Natural killer cell (primary cell): ENCODE results near the gene CREB5. TPM values are rescaled to one million over a fixed set of nuclear protein-coding genes. Genes with fewer than 3 reads are reported as not detected.

Experiments
- ATAC-seq, 3 donors: fragments of 150-1000 bp in 2 of 3; fragments of 200-7000 bp in 1 of 3; cut with Tn5 transposase; 1 replicate in 1 of 3; 2 replicates in 2 of 3; pipeline ENCODE4 v1.10.0; 2021; ENCODE audit warnings: mild to moderate bottlenecking in 2 of 3, moderate library complexity in 2 of 3
- DNase-seq, 2 donors: peaks; one replicate each; pipeline versions ENCODE4 v3.0.0 to v3.0.0-alpha.2; 2013 to 2021; ENCODE audit warnings: mixed read lengths in 1 of 2
- H3K27ac ChIP-seq: one replicate; pipeline ENCODE4 v1.5.1; 2013; ENCODE audit warnings: mild to moderate bottlenecking, low read length
- H3K27me3 ChIP-seq: one replicate; pipeline ENCODE4 v1.6.1; 2013; ENCODE audit warnings: low read length; ENCODE audit not compliant: control insufficient read depth, insufficient read depth
- H3K36me3 ChIP-seq: one replicate; pipeline ENCODE4 v1.6.1; 2013; ENCODE audit warnings: low read length; ENCODE audit not compliant: control insufficient read depth, insufficient read depth
- H3K4me1 ChIP-seq: one replicate; pipeline ENCODE4 v1.6.1; 2013; ENCODE audit warnings: low read length; ENCODE audit not compliant: control insufficient read depth, insufficient read depth
- H3K4me3 ChIP-seq: one replicate; pipeline ENCODE4 v1.5.1; 2013; ENCODE audit warnings: low read length
- H3K9me3 ChIP-seq: one replicate; pipeline ENCODE4 v1.6.1; 2013; ENCODE audit warnings: low read length; ENCODE audit not compliant: control insufficient read depth, insufficient read depth
- H3K27ac Mint-ChIP-seq, 2 donors: one replicate each; pipeline ENCODE4 v1.8.0; 2022; ENCODE audit warnings: mild to moderate bottlenecking in 2 of 2, mixed read lengths in 2 of 2, moderate library complexity in 1 of 2
- H3K27me3 Mint-ChIP-seq, 2 donors: one replicate each; pipeline ENCODE4 v1.8.0; 2022; ENCODE audit warnings: low read depth in 2 of 2, mixed read lengths in 2 of 2
- H3K36me3 Mint-ChIP-seq: one replicate; pipeline ENCODE4 v1.8.0; 2022; ENCODE audit warnings: mixed read lengths
- H3K4me1 Mint-ChIP-seq, 2 donors: one replicate each; pipeline ENCODE4 v1.8.0; 2022; ENCODE audit warnings: mixed read lengths in 2 of 2
- H3K4me3 Mint-ChIP-seq: one replicate; pipeline ENCODE4 v1.8.0; 2022; ENCODE audit warnings: mild to moderate bottlenecking, moderate library complexity, mixed read lengths
- H3K9me3 Mint-ChIP-seq, 2 donors: one replicate each; pipeline ENCODE4 v1.8.0; 2022; ENCODE audit warnings: mixed read lengths in 2 of 2
- WGBS: methylation state at CpG from one replicate; pipeline ENCODE4 v1.1.7; 2013; ENCODE audit warnings: missing lambda C conversion rate; ENCODE audit not compliant: insufficient coverage; 5-methylcytosine and 5-hydroxymethylcytosine counted together
- intact Hi-C: fragments of 100-400 bp; cut with micrococcal nuclease; formaldehyde crosslinking; loops from one replicate; pipeline ENCODE4 v1.14.2; 2022
- total RNA-seq, 4 donors: library from RNA; stranded (reverse); fragments of 120-200 nt in 1 of 4; gene quantifications; one replicate each; pipeline versions ENCODE4 v1.2.3 to v1.2.4, GENCODE V29; 2013 to 2022
- TF ChIP-seq, protein P1 (sequence below): fragments of 200-600 bp; IDR thresholded peaks from one replicate; pipeline ENCODE4 v1.8.0; 2022; ENCODE audit warnings: antibody characterized with exemption

The CREB5 gene
- total RNA-seq, 3 donors from 2014 or later (not counting 1 experiment from before 2014, with no cell fraction given) = 0.52 to 7.0 (median 0.89) TPM

DNA sequence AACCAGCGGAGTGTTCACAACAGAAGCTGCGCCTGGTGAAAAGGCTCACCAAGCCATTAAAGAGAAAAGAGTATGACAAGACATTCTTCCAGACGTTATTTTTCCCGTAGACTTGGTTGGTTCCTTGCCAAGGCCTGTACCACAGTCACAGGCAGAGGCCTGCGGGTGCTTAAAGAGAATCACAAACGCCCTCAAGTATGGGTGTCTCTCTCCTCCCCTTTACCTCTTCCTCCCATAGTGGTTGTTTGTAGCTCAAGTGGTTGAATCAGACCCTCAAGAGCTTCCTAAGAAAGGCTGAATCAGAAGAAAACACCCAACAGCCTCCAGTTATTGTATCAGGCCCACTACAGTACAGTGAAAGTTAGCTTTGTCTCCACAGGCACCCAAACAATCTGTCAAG, 169.0 kb downstream of the CREB5 start:
- H3K27ac Mint-ChIP-seq = no peak overlapping the region
- peaks cover 5 to 20% of the 10 kb centered on the region in 2 donors for H3K27me3 Mint-ChIP-seq
- no peaks in the 10 kb centered on the region for H3K36me3 Mint-ChIP-seq
- Histone ChIP-seq H3K9me3 (no peaks in the 10 kb centered on the region), H3K27me3 (no peaks in the 10 kb centered on the region), H3K4me1 (no peaks in the 10 kb centered on the region), H3K4me3 (no peak overlapping the region), H3K36me3 (no peaks in the 10 kb centered on the region), H3K27ac (no peak overlapping the region)
- no peak for ATAC-seq
- no peaks in the 10 kb centered on the region for H3K4me1 Mint-ChIP-seq
- no peaks in the 10 kb centered on the region for H3K9me3 Mint-ChIP-seq
- TF ChIP-seq, protein P1, sequence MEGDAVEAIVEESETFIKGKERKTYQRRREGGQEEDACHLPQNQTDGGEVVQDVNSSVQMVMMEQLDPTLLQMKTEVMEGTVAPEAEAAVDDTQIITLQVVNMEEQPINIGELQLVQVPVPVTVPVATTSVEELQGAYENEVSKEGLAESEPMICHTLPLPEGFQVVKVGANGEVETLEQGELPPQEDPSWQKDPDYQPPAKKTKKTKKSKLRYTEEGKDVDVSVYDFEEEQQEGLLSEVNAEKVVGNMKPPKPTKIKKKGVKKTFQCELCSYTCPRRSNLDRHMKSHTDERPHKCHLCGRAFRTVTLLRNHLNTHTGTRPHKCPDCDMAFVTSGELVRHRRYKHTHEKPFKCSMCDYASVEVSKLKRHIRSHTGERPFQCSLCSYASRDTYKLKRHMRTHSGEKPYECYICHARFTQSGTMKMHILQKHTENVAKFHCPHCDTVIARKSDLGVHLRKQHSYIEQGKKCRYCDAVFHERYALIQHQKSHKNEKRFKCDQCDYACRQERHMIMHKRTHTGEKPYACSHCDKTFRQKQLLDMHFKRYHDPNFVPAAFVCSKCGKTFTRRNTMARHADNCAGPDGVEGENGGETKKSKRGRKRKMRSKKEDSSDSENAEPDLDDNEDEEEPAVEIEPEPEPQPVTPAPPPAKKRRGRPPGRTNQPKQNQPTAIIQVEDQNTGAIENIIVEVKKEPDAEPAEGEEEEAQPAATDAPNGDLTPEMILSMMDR = no peak
- intact Hi-C loops = no loop called here
- DNase-seq = no peak
- WGBS = 67% methylated on average over 5 of the region's 6 CpGs
- H3K4me3 Mint-ChIP-seq = no peak overlapping the region

DNA sequence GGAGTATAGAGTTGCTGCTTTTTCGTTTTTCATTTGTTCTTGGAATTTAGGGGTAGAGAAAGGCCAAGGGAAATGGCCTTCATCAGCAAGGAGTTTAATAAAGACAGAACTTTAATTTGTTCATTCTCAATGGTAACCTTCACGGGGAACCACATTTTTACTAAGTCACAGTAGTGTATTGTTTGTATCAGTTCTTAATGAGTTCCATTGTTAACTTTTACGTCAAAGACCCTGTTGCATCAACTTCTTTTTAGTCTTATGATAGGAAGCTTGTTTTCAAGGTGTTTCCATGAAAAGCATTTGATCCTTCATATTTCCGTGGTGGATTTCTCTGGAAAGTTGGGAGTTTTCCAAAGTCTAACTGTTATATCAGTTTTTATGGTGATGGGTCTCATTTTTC, 169.9 kb downstream of the CREB5 start:
- Mint-ChIP-seq H3K27me3 (peaks cover 5 to 12% of the 10 kb centered on the region in 2 donors), H3K27ac (no peak overlapping the region), H3K4me3 (no peak overlapping the region), H3K36me3 (no peaks in the 10 kb centered on the region), H3K4me1 (no peaks in the 10 kb centered on the region), H3K9me3 (no peaks in the 10 kb centered on the region)
- Histone ChIP-seq H3K4me3 (no peak overlapping the region), H3K27me3 (no peaks in the 10 kb centered on the region), H3K27ac (no peak overlapping the region), H3K4me1 (no peaks in the 10 kb centered on the region), H3K36me3 (no peaks in the 10 kb centered on the region), H3K9me3 (no peaks in the 10 kb centered on the region)
- DNase-seq = no peak
- no peak for ATAC-seq
- TF ChIP-seq, protein P1 = no peak
- WGBS = 83% methylated on average over 2 of the region's 4 CpGs
- intact Hi-C loops = no loop called here

- Mint-ChIP-seq H3K4me3 (no peak overlapping the region), H3K36me3 (no peaks in the 10 kb centered on the region), H3K27me3 (peaks cover 5 to 12% of the 10 kb centered on the region in 2 donors), H3K27ac (no peak overlapping the region), H3K4me1 (no peaks in the 10 kb centered on the region), H3K9me3 (no peaks in the 10 kb centered on the region)
- ATAC-seq (no peak), DNase-seq (no peak)
- no peak overlapping the region for H3K4me3 ChIP-seq
- H3K4me1 ChIP-seq = no peaks in the 10 kb centered on the region
- TF ChIP-seq, protein P1 = no peak
- H3K27me3 ChIP-seq = no peaks in the 10 kb centered on the region
- 94% methylated on average over 4 of the region's 4 CpGs for WGBS
- H3K27ac ChIP-seq = no peak overlapping the region
- no peaks in the 10 kb centered on the region for H3K36me3 ChIP-seq
- H3K9me3 ChIP-seq = no peaks in the 10 kb centered on the region
- intact Hi-C loops = no loop called here
Observed at GRCh38 chr7:28584235-28584634, 171.9 kb downstream of the CREB5 start.

DNA sequence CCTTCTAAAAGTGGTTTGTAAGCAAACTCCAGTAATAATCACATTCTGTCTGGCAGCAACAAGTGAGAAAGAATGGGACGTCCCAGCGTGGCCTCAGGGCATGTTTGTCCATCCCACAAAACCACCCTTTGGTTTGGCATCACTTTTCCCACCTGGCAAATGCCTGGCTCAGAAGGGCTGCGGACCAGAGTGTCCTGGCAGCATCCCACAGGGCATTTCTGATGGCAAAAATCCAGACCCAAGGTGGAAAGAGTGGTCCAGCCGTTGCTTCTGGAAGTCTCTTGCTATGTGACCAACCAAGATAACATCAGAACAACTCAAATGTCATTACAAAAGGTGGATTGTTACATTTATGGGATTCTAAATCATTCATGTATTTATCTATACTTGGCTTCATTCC, 174.4 kb downstream of the CREB5 start:
- H3K9me3 Mint-ChIP-seq = no peaks in the 10 kb centered on the region
- Histone ChIP-seq H3K27ac (no peak overlapping the region), H3K4me3 (no peak overlapping the region), H3K27me3 (no peaks in the 10 kb centered on the region), H3K36me3 (no peaks in the 10 kb centered on the region), H3K4me1 (no peaks in the 10 kb centered on the region), H3K9me3 (no peaks in the 10 kb centered on the region)
- WGBS = 95% methylated on average over 3 of the region's 4 CpGs
- H3K27ac Mint-ChIP-seq = no peak overlapping the region
- H3K4me1 Mint-ChIP-seq = peaks cover 6 to 8% of the 10 kb centered on the region in 2 donors
- no peak overlapping the region for H3K4me3 Mint-ChIP-seq
- no peaks in the 10 kb centered on the region for H3K36me3 Mint-ChIP-seq
- TF ChIP-seq, protein P1 = no peak
- intact Hi-C loops = no loop called here
- DNase-seq (no peak), ATAC-seq (no peak)
- H3K27me3 Mint-ChIP-seq = peaks cover 5 to 12% of the 10 kb centered on the region in 2 donors
